ENCODE results near the gene SETD4. TPM values are rescaled to one million over a fixed set of nuclear protein-coding genes. Genes with fewer than 3 reads are reported as not detected.

The SETD4 gene
- total and polyA plus RNA-seq, 2 of the 8 experiments (the other 6 are each of a cell fraction or from before 2014, with no cell fraction given), result 20.1 to 46.6 TPM

GRCh38 chr21:36060159-36060921 is at the start of gene SETD4 (continued):
- TF ChIP-seq CHD7 (IDR thresholded peaks at IDR 0.05; ENCODE audit: insufficient replicate concordance, low read length) (no peak), RAD21 (IDR thresholded peaks at IDR 0.05 in 1 of 2, conservative IDR thresholded peaks at IDR 0.05 in 1 of 2; ENCODE audit: low read depth in 2 of 2, low read length in 2 of 2) (no peak; a peak in 2 of 4 replicates), SRF (IDR thresholded peaks at IDR 0.05; ENCODE audit: low read depth, low read length) (no peak), EZH2 (IDR thresholded peaks at IDR 0.05; ENCODE audit: low read depth, low read length, severe bottlenecking) (no peak), SIX5 (IDR thresholded peaks at IDR 0.05; ENCODE audit: low read depth, low read length) (no peak), RNF2 (IDR thresholded peaks at IDR 0.05; ENCODE audit: borderline replicate concordance, low read depth, low read length, missing control alignments, poor library complexity, severe bottlenecking) (no peak), HDAC2 (IDR thresholded peaks at IDR 0.05; ENCODE audit: borderline replicate concordance in 1 of 2, low read depth in 2 of 2, low read length in 2 of 2) (peak; percentile 50 to 92; a peak in 1 of 4 replicates), SP1 (IDR thresholded peaks at IDR 0.05; ENCODE audit: low read depth, low read length) (peak; percentile 69), EGR1 (IDR thresholded peaks at IDR 0.05; ENCODE audit: borderline replicate concordance, low read depth, low read length) (no peak)
